Activated T-helper 1 cell treated with anti-CD3 and anti-CD28 coated beads, Interleukin-12 subunit alpha, Interleukin-12 subunit beta, Interleukin-2, Interleukin-4 antibody, amounts not matched to agents 30 ng/mL and 10 ng/mL and 1 ng/mL, durations not matched to agents 14 hours and 24 hours and 36 hours (primary cell): ENCODE results near the gene TRIM33. TPM values are rescaled to one million over a fixed set of nuclear protein-coding genes. Genes with fewer than 3 reads are reported as not detected.
"Not testable (repeated sequence)": the region's sequence is repeated elsewhere in the genome, so short reads cannot be mapped to it uniquely, and the experiment has no call there.

Source experiments
- DNase-seq: peaks from one replicate; pipeline ENCODE4 v3.0.0; 2021; ENCODE audit warnings: low spot score
- H3K27ac Mint-ChIP-seq: one replicate; pipeline ENCODE4 v1.8.0; 2021; ENCODE audit warnings: mild to moderate bottlenecking, mixed read lengths
- H3K27me3 Mint-ChIP-seq: one replicate; pipeline ENCODE4 v1.8.0; 2022; ENCODE audit warnings: mild to moderate bottlenecking, moderate library complexity, mixed read lengths; ENCODE audit not compliant: insufficient read depth
- H3K36me3 Mint-ChIP-seq: one replicate; pipeline ENCODE4 v1.8.0; 2021; ENCODE audit warnings: low read depth, mixed read lengths
- H3K4me1 Mint-ChIP-seq: one replicate; pipeline ENCODE4 v1.8.0; 2021; ENCODE audit warnings: low read depth, mixed read lengths
- H3K4me3 Mint-ChIP-seq: one replicate; pipeline ENCODE4 v1.8.0; 2021; ENCODE audit warnings: mild to moderate bottlenecking, moderate library complexity, mixed read lengths
- H3K9me3 Mint-ChIP-seq: one replicate; pipeline ENCODE4 v1.8.0; 2021; ENCODE audit warnings: mixed read lengths
- intact Hi-C: fragments of 100-400 bp; cut with micrococcal nuclease; formaldehyde crosslinking; loops from one replicate; pipeline ENCODE4 v1.15.1; 2024
- total RNA-seq: library from RNA; stranded (reverse); gene quantifications from 2 replicates; pipeline ENCODE4 v1.2.3, GENCODE V29; 2022

Gene TRIM33
- total RNA-seq, 1 donor from 2014 or later, result 41.7 TPM

DNA sequence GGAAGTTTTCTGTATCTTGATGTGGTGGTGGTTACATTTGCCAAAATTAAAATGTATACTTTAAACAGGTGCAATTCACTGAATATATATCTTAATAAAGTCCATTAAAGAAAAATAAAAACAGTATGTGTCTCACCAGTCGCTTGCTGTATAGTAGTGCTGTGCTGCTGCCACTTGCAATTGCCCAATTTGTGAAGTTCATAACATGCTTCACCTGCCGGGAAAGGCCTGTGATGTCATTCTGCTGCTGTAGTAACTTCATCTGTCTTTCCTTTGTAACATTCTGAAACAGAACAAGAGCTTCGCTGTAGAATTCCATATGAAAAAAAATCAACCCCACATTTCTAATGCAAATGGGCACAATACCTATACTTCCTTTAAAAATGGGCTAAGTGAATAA is 83.4 kb downstream of the TRIM33 start:
- H3K9me3 Mint-ChIP-seq, result no peaks in the 10 kb centered on the region
- intact Hi-C loops, result loop anchor here (1.0 kb wide), 1 partner anchor 81 kb away; no protein-coding TSS in a partner anchor
- DNase-seq, result no peak
- H3K27me3 Mint-ChIP-seq, result no peaks in the 10 kb centered on the region
- H3K4me1 Mint-ChIP-seq, result peaks cover 6% of the 10 kb centered on the region
- H3K4me3 Mint-ChIP-seq, result no peak overlapping the region
- peaks cover 20% of the 10 kb centered on the region for H3K36me3 Mint-ChIP-seq
- H3K27ac Mint-ChIP-seq, result no peak overlapping the region

- Mint-ChIP-seq H3K36me3 (peaks cover 47% of the 10 kb centered on the region), H3K27me3 (no peaks in the 10 kb centered on the region), H3K27ac (no peak overlapping the region), H3K9me3 (no peaks in the 10 kb centered on the region), H3K4me1 (no peaks in the 10 kb centered on the region), H3K4me3 (no peak overlapping the region)
- intact Hi-C loops, result no loop called here
- DNase-seq, result no peak
Observed at GRCh38 chr1:114423455-114423854, 87.5 kb downstream of the TRIM33 start.

GRCh38 chr1:114418948-114419347 is 92.1 kb downstream of the TRIM33 start:
- DNase-seq, H3K4me3 Mint-ChIP-seq, H3K27ac Mint-ChIP-seq, H3K4me1 Mint-ChIP-seq, intact Hi-C loops, H3K27me3 Mint-ChIP-seq, H3K9me3 Mint-ChIP-seq: not testable (repeated sequence)
- peaks cover 55% of the 10 kb centered on the region for H3K36me3 Mint-ChIP-seq

GRCh38 chr1:114397601-114398000 is 113.4 kb downstream of the TRIM33 start:
- Mint-ChIP-seq H3K27ac (no peak overlapping the region), H3K27me3 (no peaks in the 10 kb centered on the region), H3K4me3 (no peak overlapping the region), H3K36me3 (peaks cover 37% of the 10 kb centered on the region), H3K9me3 (no peaks in the 10 kb centered on the region), H3K4me1 (no peaks in the 10 kb centered on the region)
- intact Hi-C loops, result no loop called here
- no peak for DNase-seq

- Mint-ChIP-seq H3K27ac (no peak overlapping the region), H3K27me3 (no peaks in the 10 kb centered on the region), H3K9me3 (no peaks in the 10 kb centered on the region), H3K36me3 (peaks cover 36% of the 10 kb centered on the region), H3K4me3 (no peak overlapping the region), H3K4me1 (no peaks in the 10 kb centered on the region)
- intact Hi-C loops, result no loop called here
- no peak for DNase-seq
Observed at GRCh38 chr1:114395863-114396262, 115.1 kb downstream of the TRIM33 start.

- H3K36me3 Mint-ChIP-seq, result peaks cover 26% of the 10 kb centered on the region
- peaks cover 4% of the 10 kb centered on the region for H3K9me3 Mint-ChIP-seq
- intact Hi-C loops, result no loop called here
- no peaks in the 10 kb centered on the region for H3K27me3 Mint-ChIP-seq
- H3K4me1 Mint-ChIP-seq, result no peaks in the 10 kb centered on the region
- H3K4me3 Mint-ChIP-seq, result no peak overlapping the region
- DNase-seq, result no peak
- H3K27ac Mint-ChIP-seq, result no peak overlapping the region
Observed at GRCh38 chr1:114390960-114391359, 120.0 kb downstream of the TRIM33 start.

- H3K36me3 Mint-ChIP-seq, result peaks cover 24% of the 10 kb centered on the region
- H3K27me3 Mint-ChIP-seq, result no peaks in the 10 kb centered on the region
- H3K27ac Mint-ChIP-seq, result no peak overlapping the region
- DNase-seq, result no peak
- H3K9me3 Mint-ChIP-seq, result peaks cover 7% of the 10 kb centered on the region
- intact Hi-C loops, result no loop called here
- H3K4me1 Mint-ChIP-seq, result no peaks in the 10 kb centered on the region
- H3K4me3 Mint-ChIP-seq, result no peak overlapping the region
Observed at GRCh38 chr1:114390361-114390760, 120.6 kb downstream of the TRIM33 start.

GRCh38 chr1:114388432-114389003 is 122.5 kb downstream of the TRIM33 start:
- peaks cover 18% of the 10 kb centered on the region for H3K36me3 Mint-ChIP-seq

GRCh38 chr1:114387585-114387984 is 123.4 kb downstream of the TRIM33 start:
- H3K9me3 Mint-ChIP-seq, result peaks cover 15% of the 10 kb centered on the region
- DNase-seq, H3K4me3 Mint-ChIP-seq, H3K4me1 Mint-ChIP-seq, H3K27me3 Mint-ChIP-seq, H3K27ac Mint-ChIP-seq, intact Hi-C loops: not testable (repeated sequence)
- peaks cover 18% of the 10 kb centered on the region for H3K36me3 Mint-ChIP-seq

More at GRCh38 chr1:114388432-114389003, 122.5 kb downstream of the TRIM33 start:
- no peaks in the 10 kb centered on the region for H3K4me1 Mint-ChIP-seq
- peaks cover 15% of the 10 kb centered on the region for H3K9me3 Mint-ChIP-seq
- H3K4me3 Mint-ChIP-seq, result no peak overlapping the region
- intact Hi-C loops, result no loop called here
- H3K27ac Mint-ChIP-seq, result no peak overlapping the region
- DNase-seq, result no peak
- no peaks in the 10 kb centered on the region for H3K27me3 Mint-ChIP-seq

GRCh38 chr1:114387010-114387360 is 124.0 kb downstream of the TRIM33 start:
- no peak for DNase-seq
- H3K36me3 Mint-ChIP-seq, result peaks cover 14% of the 10 kb centered on the region
- intact Hi-C loops, result no loop called here
- peaks cover 15% of the 10 kb centered on the region for H3K9me3 Mint-ChIP-seq
- H3K4me1 Mint-ChIP-seq, result no peaks in the 10 kb centered on the region
- no peak overlapping the region for H3K27ac Mint-ChIP-seq
- no peaks in the 10 kb centered on the region for H3K27me3 Mint-ChIP-seq
- H3K4me3 Mint-ChIP-seq, result no peak overlapping the region

DNA sequence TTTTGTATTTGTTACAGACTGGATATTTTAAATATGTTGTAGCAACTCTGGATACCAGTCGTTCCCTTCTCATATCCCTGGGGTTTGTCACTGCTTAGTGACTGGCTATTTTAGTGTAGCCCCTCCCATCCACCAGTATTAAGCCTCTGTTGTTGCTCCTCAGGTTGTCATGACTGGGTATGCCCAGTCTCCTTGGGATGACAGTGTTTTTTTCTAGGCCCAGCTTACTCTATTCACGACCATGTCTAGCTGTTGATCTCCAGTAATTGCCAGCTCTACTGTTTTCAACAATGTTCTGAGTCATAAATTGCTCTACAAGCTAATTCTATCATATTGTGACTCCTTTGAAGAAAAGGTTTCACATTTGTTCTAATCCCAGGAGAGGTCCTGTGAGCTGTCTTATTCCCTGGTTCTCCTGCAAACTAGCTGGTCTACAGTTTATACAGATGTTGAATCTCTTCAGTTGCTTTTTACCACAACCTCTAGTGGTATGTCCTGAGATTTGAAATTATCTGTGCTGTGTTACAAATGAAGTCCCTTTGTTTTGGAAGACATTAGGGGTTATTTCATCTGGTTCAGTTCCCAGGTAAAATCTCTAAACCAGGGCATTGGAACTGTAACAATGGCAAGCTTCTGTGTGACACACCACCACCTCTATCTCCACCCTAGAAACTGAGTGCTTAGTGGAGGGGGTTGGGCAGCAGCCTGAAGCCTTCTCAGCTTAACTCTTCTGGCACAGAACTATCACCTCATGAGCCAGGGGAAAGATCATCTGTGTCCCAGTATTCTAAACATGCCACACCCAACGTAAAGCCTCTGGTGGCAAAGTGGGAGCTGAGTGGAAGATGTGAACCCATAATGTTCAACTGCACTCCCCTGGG is 124.6 kb downstream of the TRIM33 start:
- Mint-ChIP-seq H3K4me3 (no peak overlapping the region), H3K36me3 (peaks cover 10% of the 10 kb centered on the region), H3K4me1 (no peaks in the 10 kb centered on the region), H3K27ac (no peak overlapping the region), H3K27me3 (no peaks in the 10 kb centered on the region), H3K9me3 (peaks cover 15% of the 10 kb centered on the region)
- DNase-seq, result no peak
- intact Hi-C loops, result no loop called here

DNA sequence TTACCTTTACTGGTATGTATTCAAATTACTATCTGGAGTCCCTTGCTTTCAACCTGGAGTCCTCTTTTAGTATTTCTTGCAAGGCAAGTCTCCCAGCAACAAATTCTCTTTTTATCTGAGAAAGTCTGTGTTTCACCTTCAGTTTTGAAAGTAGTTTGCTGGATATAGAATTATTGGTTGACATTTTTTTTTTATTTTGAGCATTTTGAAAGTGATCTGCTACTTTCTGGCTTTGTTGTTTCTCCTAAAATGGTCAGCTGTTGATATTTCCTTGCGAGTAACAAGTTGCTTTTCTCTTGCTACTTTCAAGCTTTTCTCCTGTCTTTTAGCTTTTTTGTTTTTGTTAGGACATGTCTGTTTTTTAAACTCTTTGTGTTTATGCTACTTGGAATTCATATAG is 126.1 kb downstream of the TRIM33 start:
- no peaks in the 10 kb centered on the region for H3K27me3 Mint-ChIP-seq
- H3K27ac Mint-ChIP-seq, result no peak overlapping the region
- H3K4me1 Mint-ChIP-seq, result no peaks in the 10 kb centered on the region
- H3K9me3 Mint-ChIP-seq, result peaks cover 19% of the 10 kb centered on the region
- H3K4me3 Mint-ChIP-seq, result no peak overlapping the region
- intact Hi-C loops, result no loop called here
- peaks cover 5% of the 10 kb centered on the region for H3K36me3 Mint-ChIP-seq
- no peak for DNase-seq

DNA sequence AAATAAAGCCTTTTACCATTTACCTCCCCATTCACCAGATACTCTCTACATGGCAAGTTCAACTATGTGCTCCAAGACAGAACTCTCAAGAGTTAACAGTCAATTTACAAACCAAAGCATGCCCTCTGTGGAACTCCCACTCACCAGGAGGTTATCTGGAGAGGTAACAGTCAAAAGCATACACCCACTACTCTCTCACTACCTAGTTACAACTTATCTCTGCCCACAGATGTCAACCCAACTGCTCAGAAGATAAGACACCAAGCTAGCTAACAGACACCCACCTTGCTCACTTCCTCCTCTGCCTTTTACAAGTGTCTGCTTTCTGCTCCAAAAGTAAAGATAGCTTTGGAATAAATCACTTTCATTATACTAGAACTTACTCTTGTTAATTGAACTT is 131.0 kb downstream of the TRIM33 start:
- intact Hi-C loops, result no loop called here
- no peak overlapping the region for H3K4me3 Mint-ChIP-seq
- H3K4me1 Mint-ChIP-seq, result no peaks in the 10 kb centered on the region

More for the DNA sequence above, 131.0 kb downstream of the TRIM33 start:
- Mint-ChIP-seq H3K27me3 (no peaks in the 10 kb centered on the region), H3K36me3 (no peaks in the 10 kb centered on the region), H3K9me3 (peaks cover 42% of the 10 kb centered on the region), H3K27ac (no peak overlapping the region)
- no peak for DNase-seq
